Measurements from ENCODE around the gene ARHGAP22. TPM values are rescaled to one million over a fixed set of nuclear protein-coding genes. Genes with fewer than 3 reads are reported as not detected.

Gene ARHGAP22
- total RNA-seq, 2 experiments from 2014 or later, result 0.19 to 0.46 TPM

DNA sequence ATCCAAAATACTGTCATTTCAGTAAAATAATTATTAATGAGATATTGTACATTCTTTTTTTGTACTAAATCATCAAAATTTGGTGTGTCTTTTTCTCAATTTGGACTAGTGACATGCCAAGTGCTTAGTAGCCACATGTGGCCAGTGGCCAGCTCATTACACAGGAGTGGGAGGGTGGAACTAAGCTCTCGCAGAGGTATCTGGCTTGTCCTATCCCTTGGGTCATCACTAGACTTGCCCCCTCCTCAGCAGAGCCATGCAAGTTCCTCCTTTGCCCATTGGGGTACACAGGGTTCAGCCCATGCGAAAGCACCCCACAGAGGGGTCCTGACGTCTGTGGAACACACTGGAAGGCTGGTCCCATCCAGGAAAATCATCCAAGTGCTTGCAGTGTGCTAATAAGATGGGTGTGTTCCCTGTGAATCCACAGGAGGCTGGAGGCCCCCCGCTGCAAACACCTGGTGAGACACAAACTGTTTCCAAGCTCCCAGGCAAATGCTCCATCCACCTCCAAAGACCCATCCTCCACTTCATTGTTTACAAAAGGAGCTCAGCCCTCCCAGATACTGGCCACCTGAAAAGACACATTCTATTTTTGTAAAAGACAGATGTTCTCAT is 1.3 kb downstream of the ARHGAP22 start:
- POLR2A ChIA-PET, result interaction anchor here (1.4 kb wide), 1 partner anchor 15 kb away, joined by 3 read pairs; no protein-coding TSS in a partner anchor
- DNase-seq (ENCODE audit: low spot score), result no peak
- no peaks in the 10 kb centered on the region for H3K9me3 ChIP-seq (ENCODE audit: low read length)
- H3K9me2 ChIP-seq (ENCODE audit: insufficient read depth, low read length), result no peaks in the 10 kb centered on the region
- no peaks in the 10 kb centered on the region for H4K20me1 ChIP-seq (ENCODE audit: insufficient read depth, low read length)
- H2AFZ ChIP-seq (ENCODE audit: low read length), result no peak overlapping the region
- no peak overlapping the region for H3K27ac ChIP-seq (ENCODE audit: low read depth, low read length, poor library complexity, severe bottlenecking)
- H3K4me3 ChIP-seq (ENCODE audit: low read depth, low read length, poor library complexity, severe bottlenecking), result no peak overlapping the region
- no TSS peak for BruUV-seq (replicated peaks)
- intact Hi-C loops (cut with micrococcal nuclease; ENCODE audit: unreplicated experiment), result no loop called here
- no peak for TF ChIP-seq EZH2phosphoT487 (IDR thresholded peaks at IDR 0.05; ENCODE audit: borderline replicate concordance, low read depth, low read length)
- TF ChIP-seq, protein P1, sequence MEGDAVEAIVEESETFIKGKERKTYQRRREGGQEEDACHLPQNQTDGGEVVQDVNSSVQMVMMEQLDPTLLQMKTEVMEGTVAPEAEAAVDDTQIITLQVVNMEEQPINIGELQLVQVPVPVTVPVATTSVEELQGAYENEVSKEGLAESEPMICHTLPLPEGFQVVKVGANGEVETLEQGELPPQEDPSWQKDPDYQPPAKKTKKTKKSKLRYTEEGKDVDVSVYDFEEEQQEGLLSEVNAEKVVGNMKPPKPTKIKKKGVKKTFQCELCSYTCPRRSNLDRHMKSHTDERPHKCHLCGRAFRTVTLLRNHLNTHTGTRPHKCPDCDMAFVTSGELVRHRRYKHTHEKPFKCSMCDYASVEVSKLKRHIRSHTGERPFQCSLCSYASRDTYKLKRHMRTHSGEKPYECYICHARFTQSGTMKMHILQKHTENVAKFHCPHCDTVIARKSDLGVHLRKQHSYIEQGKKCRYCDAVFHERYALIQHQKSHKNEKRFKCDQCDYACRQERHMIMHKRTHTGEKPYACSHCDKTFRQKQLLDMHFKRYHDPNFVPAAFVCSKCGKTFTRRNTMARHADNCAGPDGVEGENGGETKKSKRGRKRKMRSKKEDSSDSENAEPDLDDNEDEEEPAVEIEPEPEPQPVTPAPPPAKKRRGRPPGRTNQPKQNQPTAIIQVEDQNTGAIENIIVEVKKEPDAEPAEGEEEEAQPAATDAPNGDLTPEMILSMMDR (conservative IDR thresholded peaks at IDR 0.05; ENCODE audit: low read length), result no peak
- CTCF ChIA-PET (ENCODE audit: unreplicated experiment), result no interaction called here
- H3K36me3 ChIP-seq (ENCODE audit: insufficient read depth, low read length), result no peaks in the 10 kb centered on the region
- H3K79me2 ChIP-seq (ENCODE audit: insufficient read depth, low read depth, low read length), result no peaks in the 10 kb centered on the region
- peaks cover 15% of the 10 kb centered on the region for H3K4me1 ChIP-seq (ENCODE audit: insufficient read depth, low read length, poor library complexity, severe bottlenecking)
- H3K4me2 ChIP-seq (ENCODE audit: low read length), result no peak overlapping the region

DNA sequence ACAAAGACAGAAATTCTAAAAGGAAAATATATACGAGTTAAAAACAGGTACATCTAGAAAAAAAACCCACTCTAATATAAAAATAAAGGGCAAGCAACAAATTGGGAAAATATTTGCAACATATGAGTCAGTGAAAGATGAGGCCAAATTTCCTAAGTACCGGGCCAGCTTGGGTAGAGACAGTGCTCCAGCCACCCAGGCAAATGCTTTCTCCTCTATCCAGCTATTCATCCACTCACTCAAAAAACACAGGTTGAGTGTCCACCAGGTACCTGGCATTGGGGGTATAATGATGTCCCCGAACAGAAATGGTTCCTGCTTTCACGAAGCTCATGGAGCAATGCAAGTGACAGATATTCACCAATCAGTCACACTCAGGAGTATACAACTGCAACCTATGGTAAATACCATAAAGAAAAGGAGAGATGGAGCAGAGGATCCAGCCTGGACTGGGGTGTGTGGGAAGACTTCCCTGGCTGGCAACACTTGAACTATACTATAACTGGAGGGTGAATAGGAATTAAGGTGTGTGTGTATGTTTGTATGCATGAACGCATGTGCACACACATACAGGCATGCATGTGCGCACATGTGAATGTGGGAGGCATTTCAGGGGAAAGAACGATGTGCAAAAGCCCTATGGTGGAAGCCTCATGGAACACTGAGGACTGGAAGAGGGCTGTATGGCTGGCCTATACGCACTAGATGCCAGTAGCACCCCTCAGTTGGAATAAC is 2.3 kb downstream of the ARHGAP22 start:
- H3K36me3 ChIP-seq (ENCODE audit: insufficient read depth, low read length), result no peaks in the 10 kb centered on the region
- ChIA-PET CTCF (ENCODE audit: unreplicated experiment) (no interaction called here), POLR2A (interaction anchor here (1.1 to 1.4 kb wide), 2 partner anchors 13 to 15 kb away, joined by 3 read pairs; no protein-coding TSS in a partner anchor)
- H3K4me1 ChIP-seq (ENCODE audit: insufficient read depth, low read length, poor library complexity, severe bottlenecking), result peaks cover 12% of the 10 kb centered on the region
- no peak overlapping the region for H2AFZ ChIP-seq (ENCODE audit: low read length)
- H3K79me2 ChIP-seq (ENCODE audit: insufficient read depth, low read depth, low read length), result no peaks in the 10 kb centered on the region
- no peaks in the 10 kb centered on the region for H4K20me1 ChIP-seq (ENCODE audit: insufficient read depth, low read length)
- no peaks in the 10 kb centered on the region for H3K9me3 ChIP-seq (ENCODE audit: low read length)
- DNase-seq (ENCODE audit: low spot score), result no peak
- no peaks in the 10 kb centered on the region for H3K9me2 ChIP-seq (ENCODE audit: insufficient read depth, low read length)
- no peak overlapping the region for H3K4me2 ChIP-seq (ENCODE audit: low read length)
- H3K27ac ChIP-seq (ENCODE audit: low read depth, low read length, poor library complexity, severe bottlenecking), result no peak overlapping the region
- intact Hi-C loops (cut with micrococcal nuclease; ENCODE audit: unreplicated experiment), result no loop called here
- no TSS peak for BruUV-seq (replicated peaks)
- TF ChIP-seq, protein P1 (conservative IDR thresholded peaks at IDR 0.05; ENCODE audit: low read length), result no peak
- TF ChIP-seq EZH2phosphoT487 (IDR thresholded peaks at IDR 0.05; ENCODE audit: borderline replicate concordance, low read depth, low read length), result no peak
- H3K4me3 ChIP-seq (ENCODE audit: low read depth, low read length, poor library complexity, severe bottlenecking), result no peak overlapping the region

DNA sequence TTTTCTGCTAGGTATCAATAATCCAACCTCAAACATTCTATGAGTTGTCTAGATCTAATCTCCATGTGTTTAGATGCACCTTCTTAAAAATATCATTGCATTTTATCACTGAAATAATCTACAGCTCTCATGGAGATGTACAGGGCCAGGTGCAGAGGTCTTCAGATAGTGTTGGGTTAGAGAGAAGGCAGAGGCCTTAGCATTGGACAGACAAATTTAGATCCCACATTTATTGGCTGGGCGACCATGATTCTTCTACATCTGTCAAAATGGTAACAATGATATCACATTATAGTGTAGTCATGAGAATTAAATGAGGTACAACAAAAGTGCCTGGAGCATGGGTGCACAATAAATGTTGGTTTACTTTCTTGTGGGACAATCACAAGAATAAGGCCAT is 3.1 kb downstream of the ARHGAP22 start:
- Histone ChIP-seq H3K27ac (ENCODE audit: low read depth, low read length, poor library complexity, severe bottlenecking) (no peak overlapping the region), H3K79me2 (ENCODE audit: insufficient read depth, low read depth, low read length) (no peaks in the 10 kb centered on the region), H3K4me1 (ENCODE audit: insufficient read depth, low read length, poor library complexity, severe bottlenecking) (peaks cover 12% of the 10 kb centered on the region), H3K4me2 (ENCODE audit: low read length) (no peak overlapping the region), H3K9me2 (ENCODE audit: insufficient read depth, low read length) (no peaks in the 10 kb centered on the region), H3K4me3 (ENCODE audit: low read depth, low read length, poor library complexity, severe bottlenecking) (no peak overlapping the region), H3K36me3 (ENCODE audit: insufficient read depth, low read length) (no peaks in the 10 kb centered on the region), H3K9me3 (ENCODE audit: low read length) (no peaks in the 10 kb centered on the region), H2AFZ (ENCODE audit: low read length) (no peak overlapping the region), H4K20me1 (ENCODE audit: insufficient read depth, low read length) (no peaks in the 10 kb centered on the region)
- intact Hi-C loops (cut with micrococcal nuclease; ENCODE audit: unreplicated experiment), result no loop called here
- ChIA-PET POLR2A (interaction anchor here (1.1 kb wide), 1 partner anchor 14 kb away, joined by 3 read pairs; no protein-coding TSS in a partner anchor), CTCF (ENCODE audit: unreplicated experiment) (no interaction called here)
- no TSS peak for BruUV-seq (replicated peaks)
- no peak for TF ChIP-seq EZH2phosphoT487 (IDR thresholded peaks at IDR 0.05; ENCODE audit: borderline replicate concordance, low read depth, low read length)
- TF ChIP-seq, protein P1 (conservative IDR thresholded peaks at IDR 0.05; ENCODE audit: low read length), result no peak
- DNase-seq (ENCODE audit: low spot score), result no peak

Measured in OCI-LY7 (cell line).